Measurements from ENCODE around the gene FAM110D. TPM values are rescaled to one million over a fixed set of nuclear protein-coding genes. Genes with fewer than 3 reads are reported as not detected.

FAM110D gene
- polyA plus RNA-seq, 1 of the 3 experiments (the other 2 are of a cell fraction) = 0.64 TPM

- POLR2A ChIA-PET = no interaction called here
- WGBS (ENCODE audit: low lambda C conversion rate) = 77% methylated on average over 3 of the region's 3 CpGs
- H3K4me3 ChIP-seq (ENCODE audit: low read depth in 2 of 2, low read length in 1 of 2) = no peak overlapping the region
Measured at GRCh38 chr1:26195805-26196204, 36.9 kb downstream of the FAM110D start.

GRCh38 chr1:26197301-26197700 is 38.4 kb downstream of the FAM110D start:
- Histone ChIP-seq H3K27ac (ENCODE audit: low read depth in 2 of 2, low read length in 1 of 2) (no peak overlapping the region), H2AFZ (ENCODE audit: low read depth) (no peak overlapping the region), H4K20me1 (ENCODE audit: insufficient read depth) (no peaks in the 10 kb centered on the region), H3K27me3 (ENCODE audit: insufficient read depth) (no peaks in the 10 kb centered on the region; the same call in 1 of the 2 replicates), H3F3A (replicated peaks; ENCODE audit: insufficient read depth) (no peaks in the 10 kb centered on the region), H3K4me1 (ENCODE audit: control insufficient read depth in 1 of 2, insufficient read depth in 2 of 2, low read depth in 1 of 2, low read length in 1 of 2) (no peaks in the 10 kb centered on the region), H3K9ac (no peak overlapping the region), H3K79me2 (ENCODE audit: insufficient read depth) (no peaks in the 10 kb centered on the region), H3K9me3 (no peaks in the 10 kb centered on the region), H3K36me3 (replicated peaks in 1 of 2; ENCODE audit: control insufficient read depth in 1 of 2, insufficient read depth in 2 of 2, low read length in 1 of 2) (no peaks in the 10 kb centered on the region), H3K4me3 (ENCODE audit: low read depth in 2 of 2, low read length in 1 of 2) (no peak overlapping the region), H3K4me2 (no peak overlapping the region), H3K9me2 (no peaks in the 10 kb centered on the region)
- 42% methylated on average over 2 of the region's 3 CpGs for WGBS (ENCODE audit: low lambda C conversion rate)
- ChIA-PET CTCF (interaction anchor here (1.3 kb wide), 1 partner anchor 27 kb away, joined by 7 read pairs; the partner anchor contains the start of gene ZNF593), POLR2A (no interaction called here)
- no peak for TF ChIP-seq GABPA (IDR thresholded peaks at IDR 0.05; ENCODE audit: low read depth)
- DNase-seq = no peak

More at GRCh38 chr1:26195805-26196204, 36.9 kb downstream of the FAM110D start:
- no peaks in the 10 kb centered on the region; the same call in 1 of the 2 replicates for H3K27me3 ChIP-seq (ENCODE audit: insufficient read depth)
- no peak overlapping the region for H3K9ac ChIP-seq
- no peak for DNase-seq
- CTCF ChIA-PET = no interaction called here
- H3K36me3 ChIP-seq (replicated peaks in 1 of 2; ENCODE audit: control insufficient read depth in 1 of 2, insufficient read depth in 2 of 2, low read length in 1 of 2) = no peaks in the 10 kb centered on the region
- no peaks in the 10 kb centered on the region for H4K20me1 ChIP-seq (ENCODE audit: insufficient read depth)
- H3K9me2 ChIP-seq = no peaks in the 10 kb centered on the region
- no peaks in the 10 kb centered on the region for H3F3A ChIP-seq (replicated peaks; ENCODE audit: insufficient read depth)
- no peak overlapping the region for H3K27ac ChIP-seq (ENCODE audit: low read depth in 2 of 2, low read length in 1 of 2)
- H3K4me1 ChIP-seq (ENCODE audit: control insufficient read depth in 1 of 2, insufficient read depth in 2 of 2, low read depth in 1 of 2, low read length in 1 of 2) = no peaks in the 10 kb centered on the region
- no peak overlapping the region for H2AFZ ChIP-seq (ENCODE audit: low read depth)
- no peaks in the 10 kb centered on the region for H3K9me3 ChIP-seq
- H3K79me2 ChIP-seq (ENCODE audit: insufficient read depth) = no peaks in the 10 kb centered on the region
- H3K4me2 ChIP-seq = no peak overlapping the region
- TF ChIP-seq ELF1 (IDR thresholded peaks at IDR 0.05) (no peak), FOXM1 (IDR thresholded peaks at IDR 0.05; ENCODE audit: low read depth) (no peak), YY1 (IDR thresholded peaks at IDR 0.05; ENCODE audit: low read depth) (no peak), RXRA (IDR thresholded peaks at IDR 0.05; ENCODE audit: borderline replicate concordance, low read depth) (no peak), EZH2phosphoT487 (IDR thresholded peaks at IDR 0.05; ENCODE audit: borderline replicate concordance, low read depth) (no peak), USF2 (IDR thresholded peaks at IDR 0.05; ENCODE audit: borderline replicate concordance, low read depth, low read length) (no peak), RFX5 (IDR thresholded peaks at IDR 0.05; ENCODE audit: low read length) (no peak), GABPA (IDR thresholded peaks at IDR 0.05; ENCODE audit: low read depth) (no peak), POLR2AphosphoS5 (IDR thresholded peaks at IDR 0.05; ENCODE audit: low read depth, low read length) (no peak)

DNA sequence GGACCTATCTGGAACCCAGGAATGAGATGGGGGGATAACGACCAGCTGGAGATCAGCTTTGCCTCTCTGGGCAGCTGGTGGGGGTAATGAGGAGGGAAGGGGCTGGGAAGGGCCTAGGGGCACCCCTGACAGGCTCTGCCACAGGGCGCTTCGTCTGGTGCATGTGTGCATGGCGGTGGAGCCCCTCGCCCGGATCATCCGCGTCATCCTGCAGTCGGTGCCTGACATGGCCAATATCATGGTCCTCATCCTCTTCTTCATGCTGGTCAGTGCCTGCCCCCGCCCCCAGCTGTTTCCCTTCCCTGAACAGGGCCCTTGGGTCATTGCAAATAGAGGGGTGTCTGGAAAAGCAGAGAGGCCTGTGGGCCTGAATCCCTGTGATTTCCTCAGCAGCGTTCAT is 38.9 kb downstream of the FAM110D start:
- POLR2A ChIA-PET = no interaction called here
- 19% methylated on average over 2 of the region's 11 CpGs for WGBS (ENCODE audit: low lambda C conversion rate)
- CTCF ChIA-PET = interaction anchor here (0.6 to 1.6 kb wide), 4 partner anchors 15 to 36 kb away, joined by 3 to 7 read pairs (median 4); partner anchors contain the start of genes CEP85 and ZNF593

More for the DNA sequence above, 38.9 kb downstream of the FAM110D start:
- H3K27ac ChIP-seq (ENCODE audit: low read depth in 2 of 2, low read length in 1 of 2) = no peak overlapping the region
- H3K36me3 ChIP-seq (replicated peaks in 1 of 2; ENCODE audit: control insufficient read depth in 1 of 2, insufficient read depth in 2 of 2, low read length in 1 of 2) = no peaks in the 10 kb centered on the region
- no peaks in the 10 kb centered on the region; the same call in 1 of the 2 replicates for H3K27me3 ChIP-seq (ENCODE audit: insufficient read depth)
- no peak overlapping the region for H3K4me3 ChIP-seq (ENCODE audit: low read depth in 2 of 2, low read length in 1 of 2)
- H3K9ac ChIP-seq = no peak overlapping the region
- no peaks in the 10 kb centered on the region for H3K9me3 ChIP-seq
- no peak overlapping the region for H2AFZ ChIP-seq (ENCODE audit: low read depth)
- H3K4me1 ChIP-seq (ENCODE audit: control insufficient read depth in 1 of 2, insufficient read depth in 2 of 2, low read depth in 1 of 2, low read length in 1 of 2) = no peaks in the 10 kb centered on the region
- no peaks in the 10 kb centered on the region for H3F3A ChIP-seq (replicated peaks; ENCODE audit: insufficient read depth)
- no peaks in the 10 kb centered on the region for H3K79me2 ChIP-seq (ENCODE audit: insufficient read depth)
- no peak overlapping the region for H3K4me2 ChIP-seq
- no peaks in the 10 kb centered on the region for H4K20me1 ChIP-seq (ENCODE audit: insufficient read depth)
- no peak for DNase-seq
- no peaks in the 10 kb centered on the region for H3K9me2 ChIP-seq
- TF ChIP-seq CHD2 (IDR thresholded peaks at IDR 0.05; ENCODE audit: low read length, partially characterized antibody) (no peak), RCOR1 (IDR thresholded peaks at IDR 0.05; ENCODE audit: low read length) (no peak), FOSL2 (IDR thresholded peaks at IDR 0.05; ENCODE audit: borderline replicate concordance, low read depth) (no peak), ELF1 (IDR thresholded peaks at IDR 0.05) (no peak), RFX5 (IDR thresholded peaks at IDR 0.05; ENCODE audit: low read length) (no peak), POLR2AphosphoS5 (IDR thresholded peaks at IDR 0.05; ENCODE audit: low read depth, low read length) (no peak)
- TF ChIP-seq, protein P1, sequence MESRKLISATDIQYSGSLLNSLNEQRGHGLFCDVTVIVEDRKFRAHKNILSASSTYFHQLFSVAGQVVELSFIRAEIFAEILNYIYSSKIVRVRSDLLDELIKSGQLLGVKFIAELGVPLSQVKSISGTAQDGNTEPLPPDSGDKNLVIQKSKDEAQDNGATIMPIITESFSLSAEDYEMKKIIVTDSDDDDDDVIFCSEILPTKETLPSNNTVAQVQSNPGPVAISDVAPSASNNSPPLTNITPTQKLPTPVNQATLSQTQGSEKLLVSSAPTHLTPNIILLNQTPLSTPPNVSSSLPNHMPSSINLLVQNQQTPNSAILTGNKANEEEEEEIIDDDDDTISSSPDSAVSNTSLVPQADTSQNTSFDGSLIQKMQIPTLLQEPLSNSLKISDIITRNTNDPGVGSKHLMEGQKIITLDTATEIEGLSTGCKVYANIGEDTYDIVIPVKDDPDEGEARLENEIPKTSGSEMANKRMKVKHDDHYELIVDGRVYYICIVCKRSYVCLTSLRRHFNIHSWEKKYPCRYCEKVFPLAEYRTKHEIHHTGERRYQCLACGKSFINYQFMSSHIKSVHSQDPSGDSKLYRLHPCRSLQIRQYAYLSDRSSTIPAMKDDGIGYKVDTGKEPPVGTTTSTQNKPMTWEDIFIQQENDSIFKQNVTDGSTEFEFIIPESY (IDR thresholded peaks at IDR 0.05; ENCODE audit: borderline replicate concordance, low read depth) = no peak
